Caco-2 (cell line): Measurements from ENCODE around the gene B9D2. TPM values are rescaled to one million over a fixed set of nuclear protein-coding genes. Genes with fewer than 3 reads are reported as not detected.

Experiments
- BruUV-seq: library from RNA; stranded (reverse); fragments of 400-500 nt; replicated peaks from 2 replicates; lab custom pipeline; 2021; lab: Mats Ljungman, UMichigan
- CTCF ChIA-PET: fragments of 300-600 bp; sonication (Branson Sonifier 250); formaldehyde crosslinking; loops from one replicate; lab custom pipeline; 2022; ENCODE audit warnings: antibody characterized with exemption; lab: Charles Lee
- POLR2A ChIA-PET: fragments of 300-600 bp; sonication (Branson Sonifier 250); formaldehyde crosslinking; loops from one replicate; lab custom pipeline; 2022; ENCODE audit warnings: antibody characterized with exemption; lab: Charles Lee
- DNase-seq, 2 experiments: peaks; one replicate each; pipeline versions ENCODE4 v3.0.0 to v3.0.0-alpha.2; 2020 to 2022
- H3K27me3 ChIP-seq: replicated peaks from 2 replicates; pipeline ENCODE4 v1.6.0; 2011; ENCODE audit warnings: low read length; ENCODE audit not compliant: control insufficient read depth, insufficient read depth
- H3K36me3 ChIP-seq: 2 replicates; pipeline ENCODE4 v1.5.1; 2011; ENCODE audit warnings: low read length; ENCODE audit not compliant: control insufficient read depth, insufficient read depth
- H3K4me1 ChIP-seq: fragments of 250-450 bp; sonication (Bioruptor Pico); 2 replicates; pipeline ENCODE4 v1.5.1; 2020; ENCODE audit warnings: mild to moderate bottlenecking
- H3K4me3 ChIP-seq: 2 replicates; pipeline ENCODE4 v1.5.1; 2011; ENCODE audit warnings: low read depth, mild to moderate bottlenecking, control low read depth, low read length
- H3K9me3 ChIP-seq: fragments of 250-450 bp; sonication (Bioruptor Pico); 2 replicates; pipeline ENCODE4 v1.5.1; 2020; ENCODE audit warnings: mild to moderate bottlenecking, moderate library complexity
- H3K27ac Mint-ChIP-seq: one replicate; pipeline ENCODE4 v1.8.0; 2022; ENCODE audit warnings: mixed read lengths; ENCODE audit not compliant: unreplicated experiment
- H3K27me3 Mint-ChIP-seq: one replicate; pipeline ENCODE4 v1.8.0; 2022; ENCODE audit warnings: mixed read lengths; ENCODE audit not compliant: insufficient read depth, unreplicated experiment
- H3K36me3 Mint-ChIP-seq: one replicate; pipeline ENCODE4 v1.8.0; 2022; ENCODE audit warnings: mild to moderate bottlenecking, mixed read lengths; ENCODE audit not compliant: insufficient read depth, unreplicated experiment
- H3K4me1 Mint-ChIP-seq: one replicate; pipeline ENCODE4 v1.8.0; 2022; ENCODE audit warnings: low read depth, mixed read lengths; ENCODE audit not compliant: unreplicated experiment
- H3K4me3 Mint-ChIP-seq: one replicate; pipeline ENCODE4 v1.8.0; 2022; ENCODE audit warnings: mild to moderate bottlenecking, moderate library complexity, mixed read lengths; ENCODE audit not compliant: unreplicated experiment
- H3K9me3 Mint-ChIP-seq: one replicate; pipeline ENCODE4 v1.8.0; 2022; ENCODE audit warnings: mixed read lengths; ENCODE audit not compliant: unreplicated experiment
- CTCF ChIP-seq, 2 experiments: fragments of 200-600 bp in 1 of 2; IDR thresholded peaks; 1 replicate in 1 of 2; 2 replicates in 1 of 2; pipeline versions ENCODE4 v1.5.1 to v1.8.0; 2011 to 2022; ENCODE audit warnings: antibody characterized with exemption in 1 of 2, control low read depth in 1 of 2, inconsistent platforms in 1 of 2, low read depth in 1 of 2, low read length in 1 of 2, mild to moderate bottlenecking in 1 of 2, moderate library complexity in 1 of 2; ENCODE audit not compliant: insufficient read depth in 1 of 2, severe bottlenecking in 1 of 2, unreplicated experiment in 1 of 2
- intact Hi-C: fragments of 100-400 bp; cut with micrococcal nuclease; formaldehyde crosslinking; loops from one replicate; pipeline ENCODE4 v1.10.0; 2022; ENCODE audit not compliant: unreplicated experiment
- total RNA-seq: library from RNA; stranded (reverse); gene quantifications from 2 replicates; pipeline ENCODE4 v1.2.3, GENCODE V29; 2022

Gene B9D2
- total RNA-seq, 1 experiment from 2014 or later: 3.6 TPM

GRCh38 chr19:41328842-41329225, 35.1 kb downstream of the B9D2 start:
- Histone ChIP-seq H3K4me3 (no peak overlapping the region), H3K9me3 (no peaks in the 10 kb centered on the region), H3K27me3 (no peaks in the 10 kb centered on the region), H3K4me1 (peaks cover 25% of the 10 kb centered on the region), H3K36me3 (no peaks in the 10 kb centered on the region)
- intact Hi-C loops: no loop called here
- no peak for DNase-seq
- no peaks in the 10 kb centered on the region for H3K27me3 Mint-ChIP-seq
- no peaks in the 10 kb centered on the region for H3K9me3 Mint-ChIP-seq
- no peak overlapping the region for H3K27ac Mint-ChIP-seq
- TF ChIP-seq CTCF (IDR thresholded peaks at IDR 0.05; ENCODE audit: insufficient read depth in 1 of 2, low read depth in 1 of 2, low read length in 1 of 2, severe bottlenecking in 1 of 2, unreplicated experiment in 1 of 2): no peak
- ChIA-PET CTCF (no interaction called here), POLR2A (no interaction called here)
- H3K36me3 Mint-ChIP-seq: peaks cover 28% of the 10 kb centered on the region
- BruUV-seq: no TSS peak
- H3K4me3 Mint-ChIP-seq: no peak overlapping the region
- H3K4me1 Mint-ChIP-seq: peaks cover 23% of the 10 kb centered on the region

DNA sequence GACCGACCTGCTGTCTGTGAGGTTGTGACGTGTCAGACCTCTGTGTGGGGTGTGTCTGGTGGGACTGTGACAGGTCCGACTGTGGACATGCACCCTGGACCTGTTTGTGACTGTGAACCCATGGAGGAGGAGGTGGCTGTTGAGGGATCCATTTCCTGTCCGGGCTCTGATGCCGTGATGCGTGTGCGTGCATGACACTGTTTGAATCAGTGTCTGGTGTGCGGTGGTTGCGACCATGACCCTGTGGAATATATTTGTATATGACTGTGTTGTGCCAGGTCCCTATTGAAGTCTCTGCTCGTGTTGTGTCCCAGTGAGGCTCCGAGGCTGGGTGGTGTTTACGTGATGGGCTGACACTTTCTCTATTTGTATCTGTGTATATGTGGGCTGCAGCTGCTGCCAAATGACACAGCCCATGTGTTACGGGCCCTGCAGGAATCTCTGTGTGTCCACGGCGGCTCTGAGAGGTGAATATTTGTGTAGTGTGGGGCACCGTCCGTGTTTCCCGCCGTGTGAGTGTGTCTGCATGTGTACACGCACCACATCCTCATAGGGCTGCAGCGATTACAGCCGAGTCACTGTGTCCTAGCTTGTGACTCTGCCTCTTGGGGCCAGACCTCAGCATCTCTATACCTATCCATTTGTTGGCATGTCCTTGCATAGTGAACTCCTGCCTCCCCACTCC, 35.6 kb downstream of the B9D2 start:
- Mint-ChIP-seq H3K4me3 (no peak overlapping the region), H3K36me3 (peaks cover 33% of the 10 kb centered on the region), H3K27me3 (no peaks in the 10 kb centered on the region), H3K4me1 (peaks cover 25% of the 10 kb centered on the region), H3K9me3 (no peaks in the 10 kb centered on the region), H3K27ac (no peak overlapping the region)
- Histone ChIP-seq H3K9me3 (no peaks in the 10 kb centered on the region), H3K4me3 (no peak overlapping the region), H3K36me3 (no peaks in the 10 kb centered on the region), H3K4me1 (peaks cover 30% of the 10 kb centered on the region), H3K27me3 (no peaks in the 10 kb centered on the region)
- CTCF ChIA-PET: no interaction called here
- POLR2A ChIA-PET: no interaction called here
- no peak for DNase-seq
- intact Hi-C loops: no loop called here
- BruUV-seq: no TSS peak
- no peak for TF ChIP-seq CTCF (IDR thresholded peaks at IDR 0.05; ENCODE audit: insufficient read depth in 1 of 2, low read depth in 1 of 2, low read length in 1 of 2, severe bottlenecking in 1 of 2, unreplicated experiment in 1 of 2)

DNA sequence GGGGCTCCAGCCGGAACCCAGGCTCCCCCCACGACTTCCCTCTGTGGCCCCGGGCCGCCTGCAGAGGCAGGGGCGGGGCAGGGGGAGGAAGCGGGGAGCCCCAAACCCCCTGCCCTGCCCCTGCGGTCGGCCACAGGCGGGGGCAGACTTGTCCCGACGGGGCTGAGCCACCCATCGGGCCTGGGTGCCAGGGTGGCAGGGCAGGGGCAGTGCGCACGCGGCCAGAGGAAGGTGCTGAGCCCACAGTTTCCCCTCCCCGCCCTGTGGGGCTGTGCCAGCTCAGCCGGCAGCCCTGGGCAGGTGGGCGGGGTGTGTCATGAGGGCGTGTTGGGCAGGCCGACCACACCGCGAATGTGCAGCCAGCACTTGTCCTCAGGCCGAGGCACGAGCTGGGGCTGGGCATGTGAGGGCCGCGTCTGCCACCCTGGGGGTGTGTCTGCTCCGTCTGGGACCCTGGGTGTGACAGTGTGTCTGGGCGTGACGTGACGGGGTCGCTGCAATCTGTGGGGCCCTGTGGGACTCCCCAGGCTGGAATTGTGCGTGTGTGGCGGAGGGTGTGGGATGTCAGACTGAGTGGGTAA, 36.3 kb downstream of the B9D2 start:
- Histone ChIP-seq H3K9me3 (no peaks in the 10 kb centered on the region), H3K4me1 (peaks cover 36% of the 10 kb centered on the region), H3K27me3 (no peaks in the 10 kb centered on the region), H3K4me3 (no peak overlapping the region), H3K36me3 (no peaks in the 10 kb centered on the region; the same call in 1 of the 2 replicates)
- H3K4me3 Mint-ChIP-seq: no peak overlapping the region
- POLR2A ChIA-PET: interaction anchor here (0.6 kb wide), 1 partner anchor 112 kb away, joined by 3 read pairs; no protein-coding TSS in a partner anchor
- DNase-seq: no peak
- H3K4me1 Mint-ChIP-seq: peaks cover 31% of the 10 kb centered on the region
- no peaks in the 10 kb centered on the region for H3K9me3 Mint-ChIP-seq
- intact Hi-C loops: no loop called here
- TF ChIP-seq CTCF (IDR thresholded peaks at IDR 0.05; ENCODE audit: insufficient read depth in 1 of 2, low read depth in 1 of 2, low read length in 1 of 2, severe bottlenecking in 1 of 2, unreplicated experiment in 1 of 2): no peak
- H3K27me3 Mint-ChIP-seq: no peaks in the 10 kb centered on the region
- no peak overlapping the region for H3K27ac Mint-ChIP-seq
- no TSS peak for BruUV-seq
- CTCF ChIA-PET: no interaction called here
- H3K36me3 Mint-ChIP-seq: peaks cover 40% of the 10 kb centered on the region
